HG03135 (cell line): ENCODE measurements around the gene ZBED1.
"Not testable (repeated sequence)": the region's sequence is repeated elsewhere in the genome, so short reads cannot be mapped to it uniquely, and the experiment has no call there.

Experiments
- ATAC-seq: cut with Tn5 transposase; IDR thresholded peaks from one replicate; pipeline ENCODE4 v1.9.1; 2021; ENCODE audit warnings: mild to moderate bottlenecking, moderate library complexity; ENCODE audit not compliant: unreplicated experiment

ZBED1 gene

DNA sequence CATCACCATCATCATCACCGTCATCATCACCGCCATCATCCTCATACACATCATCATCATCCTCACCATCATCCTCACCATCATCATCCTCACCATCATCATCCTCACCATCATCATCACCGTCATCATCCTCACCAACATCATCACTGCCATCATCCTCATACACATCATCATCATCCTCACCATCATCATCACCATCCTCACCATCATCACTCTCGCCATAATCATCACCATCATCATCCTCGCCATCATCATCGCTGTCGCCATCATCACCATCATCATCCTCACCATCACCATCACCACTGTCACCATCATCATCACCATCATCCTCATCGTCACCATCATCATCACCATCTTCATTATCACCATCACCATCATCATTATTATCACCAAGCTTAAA is 19.8 kb upstream of the ZBED1 start:
- no peak for ATAC-seq

DNA sequence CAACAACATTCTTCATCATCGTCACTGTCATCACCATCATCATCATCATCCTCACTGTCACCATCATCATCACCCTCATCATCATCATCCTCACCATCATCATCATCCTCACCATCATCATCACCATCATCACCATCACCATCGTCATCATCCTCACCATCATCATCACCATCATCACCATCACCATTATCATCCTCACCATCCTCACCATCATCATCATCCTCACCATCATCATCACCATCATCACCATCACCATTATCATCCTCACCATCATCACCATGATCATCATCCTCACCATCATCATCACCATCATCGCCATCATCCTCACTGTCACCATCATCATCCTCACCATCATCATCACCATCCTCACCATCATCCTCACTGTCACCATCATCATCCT is 18.9 kb upstream of the ZBED1 start:
- ATAC-seq: not testable (repeated sequence)

DNA sequence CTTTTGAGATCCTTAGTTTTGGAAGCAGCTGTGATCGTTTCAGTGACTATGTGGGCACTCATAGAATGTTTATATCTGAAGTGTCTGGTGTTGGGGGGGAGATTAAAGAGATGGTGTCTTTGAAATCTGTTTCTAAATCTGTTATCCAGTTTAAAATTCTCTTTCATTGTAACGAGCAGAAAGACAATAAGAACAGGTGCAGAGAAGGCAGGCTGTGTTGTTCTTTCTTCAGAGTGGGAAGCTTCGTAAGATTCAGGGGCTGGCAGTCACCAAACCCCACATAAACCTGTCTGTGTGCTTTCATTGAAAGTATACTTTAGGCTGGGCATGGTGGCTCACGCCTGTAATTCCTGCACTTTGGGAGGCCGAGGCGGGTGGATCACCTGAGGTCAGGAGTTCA is 16.3 kb upstream of the ZBED1 start:
- ATAC-seq: peak; percentile 11

DNA sequence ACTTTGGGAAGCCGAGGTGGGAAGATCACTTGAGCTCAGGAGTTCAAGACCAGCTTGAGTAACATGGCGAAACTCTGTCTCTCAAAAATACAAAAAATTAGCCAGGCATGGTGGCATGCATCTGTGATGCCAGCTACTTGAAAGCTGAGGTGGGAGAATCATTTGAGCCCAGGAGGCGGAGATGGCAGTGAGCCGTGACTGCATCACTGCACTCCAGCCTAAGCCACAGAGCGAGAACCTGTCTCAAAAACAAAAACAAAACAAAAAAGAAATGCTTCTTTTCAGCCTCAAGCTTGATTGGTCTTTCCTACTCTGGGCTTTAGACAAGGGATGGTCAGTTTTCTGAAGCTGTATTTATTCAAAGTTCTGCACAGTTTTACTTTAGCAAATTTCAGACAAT is 15.8 kb upstream of the ZBED1 start:
- peak; percentile 52 for ATAC-seq

- no peak for ATAC-seq
Measured at GRCh38 chrX:2514131-2514530, 13.4 kb upstream of the ZBED1 start.

DNA sequence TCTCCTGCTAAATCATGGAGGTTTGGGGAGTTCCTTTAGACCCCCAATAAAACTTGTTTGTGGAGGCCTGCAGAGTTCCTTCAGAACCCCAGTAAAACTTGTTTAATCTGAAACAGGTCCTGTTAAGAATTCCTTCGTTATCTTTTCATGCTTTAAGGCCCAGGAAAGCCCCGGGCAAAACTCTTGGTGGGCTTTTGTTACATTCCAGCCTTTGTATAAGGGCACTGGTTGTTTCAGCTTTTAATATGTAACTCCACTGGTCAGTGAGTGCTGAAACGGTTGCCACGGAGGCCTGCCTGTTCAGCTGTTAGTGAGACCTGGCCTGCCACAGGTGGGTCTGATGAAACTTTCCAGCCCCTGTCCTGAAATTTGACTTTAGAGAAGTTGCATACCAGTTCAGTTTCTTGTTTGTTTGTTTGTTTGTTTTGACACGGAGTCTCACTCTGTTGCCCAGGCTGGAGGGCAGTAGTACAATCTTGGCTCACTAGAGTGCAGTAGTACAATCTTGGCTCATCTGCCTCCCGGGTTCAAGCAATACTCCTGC is 12.4 kb upstream of the ZBED1 start:
- no peak for ATAC-seq

GRCh38 chrX:2512501-2512900 is 11.7 kb upstream of the ZBED1 start:
- ATAC-seq: no peak

- no peak for ATAC-seq
Measured at GRCh38 chrX:2511326-2511725, 10.6 kb upstream of the ZBED1 start.

DNA sequence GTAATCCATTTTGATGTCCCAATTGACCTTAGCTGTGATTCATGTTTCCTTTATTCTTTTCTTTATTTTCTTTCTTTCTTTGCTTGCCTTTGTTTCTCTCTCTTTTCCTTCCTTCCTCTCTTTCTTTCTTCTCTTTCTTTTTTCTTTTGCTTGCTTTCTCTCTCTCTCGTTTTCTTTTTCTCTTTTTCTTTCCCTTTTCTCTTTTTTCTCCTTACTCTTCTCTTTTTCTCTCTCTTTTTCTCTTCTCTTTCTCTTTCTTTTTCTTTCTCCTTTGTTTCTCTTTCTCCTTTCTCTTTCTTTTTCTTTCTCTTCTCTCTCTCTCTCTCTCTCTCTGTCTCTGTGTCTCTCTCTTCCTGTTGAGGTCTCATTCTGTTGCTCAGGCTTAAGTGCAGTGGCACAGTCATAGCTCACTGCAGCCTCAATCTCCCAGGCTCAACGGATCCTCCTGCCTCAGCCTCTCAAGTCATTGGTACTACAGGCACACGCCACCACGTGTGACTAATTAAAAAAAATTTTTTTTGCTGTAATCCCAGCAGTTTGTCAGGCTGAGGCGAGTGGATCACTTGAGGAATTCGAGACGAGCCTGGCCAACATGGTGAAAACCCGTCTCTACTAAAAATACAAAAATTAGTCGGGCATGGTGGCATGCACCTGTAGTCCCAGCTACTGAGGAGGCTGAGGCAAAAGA is 8.0 kb upstream of the ZBED1 start:
- ATAC-seq: no peak

- no peak for ATAC-seq
Measured at GRCh38 chrX:2507904-2508627, 7.3 kb upstream of the ZBED1 start.

GRCh38 chrX:2507196-2507595 is 6.4 kb upstream of the ZBED1 start:
- no peak for ATAC-seq

GRCh38 chrX:2505341-2505740 is 4.6 kb upstream of the ZBED1 start:
- not testable (repeated sequence) for ATAC-seq

DNA sequence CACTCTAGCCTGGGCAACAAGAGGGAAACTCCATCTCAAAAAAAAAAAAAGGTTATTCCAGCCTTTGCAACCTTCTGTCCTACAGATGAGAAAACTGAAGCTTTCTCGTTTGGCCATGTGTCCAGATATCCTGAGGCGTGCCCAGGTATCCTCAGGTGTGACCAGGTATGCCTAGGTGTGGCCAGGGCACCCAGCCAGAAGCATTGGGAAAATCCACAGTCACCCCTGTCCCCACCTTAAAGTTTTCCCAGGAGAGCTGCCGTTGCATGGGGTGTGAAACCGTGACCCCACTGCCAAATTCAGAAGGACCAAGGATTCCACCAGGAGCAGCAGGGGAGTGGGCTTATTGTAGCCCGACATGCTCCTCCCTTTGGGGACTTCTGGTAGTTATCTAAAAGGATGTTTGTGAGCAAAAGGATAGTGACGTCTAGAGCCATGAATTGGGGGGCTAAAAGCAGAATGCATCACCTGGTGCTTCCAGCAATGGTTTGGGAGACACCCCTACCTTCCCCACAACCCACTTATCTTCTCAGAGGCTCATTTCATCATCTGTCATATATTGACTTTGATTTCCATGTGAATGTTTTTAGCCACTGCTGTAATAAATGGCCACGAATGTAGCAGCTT is 4.0 kb upstream of the ZBED1 start:
- no peak for ATAC-seq

GRCh38 chrX:2503591-2504500 is 3.1 kb upstream of the ZBED1 start:
- no peak for ATAC-seq

GRCh38 chrX:2502668-2503519 is 2.1 kb upstream of the ZBED1 start:
- no peak for ATAC-seq

DNA sequence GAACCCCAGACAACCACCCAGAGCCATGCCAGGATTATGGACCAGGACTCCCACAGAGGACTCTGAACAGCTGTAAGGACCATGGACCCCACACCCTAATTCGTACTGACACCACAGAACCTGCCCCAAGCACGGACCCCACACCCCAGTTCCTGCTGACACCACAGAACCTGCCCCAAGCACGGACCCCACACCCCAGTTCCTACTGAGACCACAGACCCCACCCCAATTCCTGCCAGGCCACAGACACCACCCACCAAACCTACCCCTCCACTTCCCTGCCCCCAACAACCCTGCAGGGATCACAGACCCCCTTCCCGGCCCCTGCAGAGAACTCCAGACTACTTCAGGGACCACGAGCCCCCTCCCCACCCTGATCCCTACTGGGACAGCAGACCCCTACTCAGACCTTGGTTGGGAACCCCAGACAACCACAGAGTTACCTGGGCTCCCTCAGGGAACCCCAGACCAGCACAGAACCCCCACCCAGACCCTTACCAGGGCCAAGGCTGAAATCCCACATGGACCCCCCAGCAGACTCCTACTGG is 1.4 kb upstream of the ZBED1 start:
- ATAC-seq: no peak

DNA sequence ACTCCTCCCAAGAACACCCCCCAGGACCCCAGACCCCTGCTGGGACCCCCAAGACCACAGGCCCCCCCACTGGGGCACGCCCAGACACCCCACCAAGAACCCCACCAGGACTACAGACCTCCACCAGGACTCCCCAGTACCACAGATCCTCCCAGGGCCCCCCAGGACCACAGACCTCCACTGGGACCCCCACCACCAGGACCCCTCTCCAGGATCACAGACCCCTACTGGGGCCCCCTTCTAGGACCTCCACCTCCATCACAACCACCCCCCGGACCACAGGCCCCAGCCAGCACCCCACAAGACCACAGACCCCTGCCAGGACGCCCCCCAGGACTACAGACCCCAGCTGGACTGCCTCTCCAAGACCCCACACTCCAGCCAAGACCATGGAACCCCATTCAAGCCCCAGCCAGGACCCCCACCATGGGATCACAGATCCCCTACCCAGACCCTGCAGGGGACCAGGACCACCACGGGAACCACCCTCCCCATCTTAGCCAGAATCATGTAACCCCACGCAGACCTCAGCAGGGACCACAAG is 855 bp upstream of the ZBED1 start:
- ATAC-seq: no peak

- ATAC-seq: peak; percentile 43
Measured at GRCh38 chrX:2500091-2500802, 529 bp downstream of the ZBED1 start.

DNA sequence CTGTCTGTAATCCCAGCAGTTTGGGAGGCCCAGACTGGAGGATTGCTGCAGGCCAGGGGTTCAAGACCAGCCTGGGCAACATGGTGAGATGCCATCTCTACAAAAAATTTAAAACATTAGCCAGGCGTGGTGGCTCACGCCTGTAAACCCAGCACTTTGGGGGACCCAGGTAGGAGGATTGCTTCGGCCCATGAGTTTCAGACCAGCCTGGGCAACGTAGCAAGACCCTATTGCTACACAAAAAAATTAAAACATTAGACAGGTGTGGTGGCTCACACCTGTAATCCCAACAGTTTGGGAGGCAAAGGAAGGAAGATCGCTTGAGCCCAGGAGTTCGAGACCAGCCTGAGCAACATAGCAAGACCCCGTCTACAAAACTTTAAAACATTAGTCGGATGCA is 1.3 kb downstream of the ZBED1 start:
- ATAC-seq: no peak
